Body of pancreas (tissue), 4 donors: ENCODE results near the gene ARMH1.

ENCODE experiments used
- CTCF ChIP-seq, 7 experiments: fragments of 450-650 bp in 4 of 7; fragments of 200-600 bp in 3 of 7; sonication (generic) in 3 of 7; IDR thresholded peaks; one replicate each; pipeline ENCODE4 v1.5.1; 2016 to 2019; ENCODE audit warnings: antibody characterized with exemption in 7 of 7
- POLR2A ChIP-seq, 3 donors: fragments of 450-650 bp; IDR thresholded peaks; one replicate each; pipeline ENCODE4 v1.6.1; 2016; ENCODE audit warnings: antibody characterized with exemption in 3 of 3, mild to moderate bottlenecking in 2 of 3

GRCh38 chr1:44646261-44647110 is 28.0 kb upstream of the ARMH1 start:
- TF ChIP-seq CTCF (IDR thresholded peaks at IDR 0.05) (no peak), POLR2A (IDR thresholded peaks at IDR 0.05) (no peak)
